GM18502 (cell line): ENCODE results near the gene DGCR8.

Experiments used
- ATAC-seq: cut with Tn5 transposase; IDR thresholded peaks from one replicate; pipeline ENCODE4 v1.9.1; 2021; ENCODE audit warnings: mild to moderate bottlenecking; ENCODE audit not compliant: unreplicated experiment, poor library complexity

The DGCR8 gene

DNA sequence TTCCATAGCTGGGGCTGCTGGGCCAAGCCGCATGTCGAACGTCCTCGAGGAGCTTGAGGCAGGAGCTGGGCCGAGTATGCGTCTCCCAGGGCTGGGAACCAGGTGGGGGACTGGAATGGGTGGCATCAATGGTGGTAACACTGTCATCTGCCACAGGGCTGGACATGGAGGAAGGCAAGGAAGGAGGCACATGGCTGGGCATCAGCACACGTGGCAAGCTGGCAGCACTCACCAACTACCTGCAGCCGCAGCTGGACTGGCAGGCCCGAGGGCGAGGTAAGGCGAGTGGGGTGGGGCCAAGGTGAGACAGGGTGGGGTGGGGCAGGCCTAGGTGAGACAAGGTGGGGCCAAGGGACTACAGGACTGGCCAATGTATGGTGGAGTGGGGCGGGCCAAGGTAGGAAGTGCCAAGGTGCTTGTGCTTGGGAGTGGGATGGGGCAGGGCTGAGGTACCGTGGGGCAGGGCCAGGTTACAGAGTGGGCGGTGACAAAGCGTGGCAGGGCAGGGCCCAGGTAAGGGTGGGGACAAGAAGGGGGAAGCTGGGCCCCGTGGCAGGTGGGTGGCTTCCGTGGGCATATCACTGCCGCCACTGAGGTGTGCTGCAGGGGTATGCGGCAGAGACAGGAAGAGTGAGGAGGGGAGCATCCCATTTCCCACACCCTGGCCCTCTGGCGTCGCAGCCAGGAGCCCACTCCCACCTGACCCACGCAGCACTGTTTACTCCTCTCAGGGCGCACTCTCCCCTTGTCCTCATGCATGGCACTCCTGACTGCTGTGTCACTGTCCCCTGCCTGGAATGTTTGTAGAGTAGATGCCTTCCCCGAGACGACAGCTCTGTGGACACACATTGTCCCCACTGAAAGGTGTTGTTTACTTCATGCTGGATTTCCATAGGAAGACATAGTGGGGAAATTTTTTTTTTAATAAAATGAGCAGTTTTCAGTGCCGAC is 27.5 kb upstream of the DGCR8 start:
- ATAC-seq, result no peak

- no peak for ATAC-seq
Observed at GRCh38 chr22:20053407-20054033, 26.5 kb upstream of the DGCR8 start.

DNA sequence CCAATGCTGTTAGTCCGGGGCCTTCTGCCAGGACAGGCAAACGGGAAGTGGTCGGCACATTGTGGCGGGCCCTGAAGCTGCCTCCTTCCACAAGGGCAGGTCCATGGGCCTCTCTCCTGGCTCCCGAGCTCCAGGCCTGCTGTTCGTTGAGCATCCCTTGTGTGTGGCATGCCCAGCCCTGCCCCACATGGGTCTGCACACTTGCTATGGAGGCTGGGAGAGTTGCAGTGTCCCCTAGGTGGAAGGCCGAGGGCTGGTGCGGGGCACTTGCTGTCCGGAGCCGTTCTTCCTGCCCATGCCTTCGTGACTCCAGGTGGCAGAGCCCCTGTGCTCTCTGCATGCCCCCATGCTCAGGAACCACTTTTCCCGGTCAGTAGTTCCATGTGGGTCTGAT is 26.0 kb upstream of the DGCR8 start:
- ATAC-seq, result no peak

DNA sequence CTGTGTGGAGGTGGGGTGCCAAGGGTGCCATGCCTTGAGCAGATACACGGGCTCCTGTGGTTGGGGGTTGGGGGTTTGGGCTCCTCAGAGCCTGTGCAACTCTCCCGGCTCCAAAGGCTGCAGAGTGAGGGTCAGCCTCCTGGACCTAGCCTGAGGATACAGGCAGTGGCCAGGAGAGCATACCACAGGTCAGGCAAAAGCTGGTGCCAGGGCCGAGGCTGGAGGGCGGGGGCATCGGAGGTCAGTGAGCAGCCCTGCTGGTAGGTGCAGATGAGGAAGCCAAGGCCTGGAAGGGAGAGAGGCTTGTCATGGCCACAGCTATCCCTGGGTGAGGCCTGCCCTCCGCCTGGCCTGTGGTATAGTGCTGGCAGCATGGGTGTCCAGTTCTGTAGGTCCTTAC is 25.6 kb upstream of the DGCR8 start:
- no peak for ATAC-seq

DNA sequence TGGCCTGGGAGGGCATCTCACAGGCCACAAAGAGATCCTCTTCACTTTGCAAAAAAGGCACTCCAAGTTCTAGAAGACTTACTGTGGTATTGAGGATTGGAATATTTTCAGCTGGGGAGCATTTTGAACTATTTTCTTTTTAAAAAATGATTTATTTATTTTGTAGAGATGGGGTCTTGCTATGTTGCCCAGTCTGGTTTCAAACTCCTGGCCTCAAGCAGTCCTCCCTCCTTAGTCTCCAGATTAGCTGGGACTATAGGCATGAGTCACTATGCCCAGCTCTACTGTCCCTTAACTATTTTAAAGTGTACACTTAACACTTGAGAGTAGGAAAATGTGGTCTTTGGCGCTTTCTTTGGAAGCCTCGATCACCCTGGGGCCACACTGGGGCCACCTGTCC is 24.9 kb upstream of the DGCR8 start:
- no peak for ATAC-seq

- ATAC-seq, result no peak
Observed at GRCh38 chr22:20055654-20056053, 24.4 kb upstream of the DGCR8 start.

DNA sequence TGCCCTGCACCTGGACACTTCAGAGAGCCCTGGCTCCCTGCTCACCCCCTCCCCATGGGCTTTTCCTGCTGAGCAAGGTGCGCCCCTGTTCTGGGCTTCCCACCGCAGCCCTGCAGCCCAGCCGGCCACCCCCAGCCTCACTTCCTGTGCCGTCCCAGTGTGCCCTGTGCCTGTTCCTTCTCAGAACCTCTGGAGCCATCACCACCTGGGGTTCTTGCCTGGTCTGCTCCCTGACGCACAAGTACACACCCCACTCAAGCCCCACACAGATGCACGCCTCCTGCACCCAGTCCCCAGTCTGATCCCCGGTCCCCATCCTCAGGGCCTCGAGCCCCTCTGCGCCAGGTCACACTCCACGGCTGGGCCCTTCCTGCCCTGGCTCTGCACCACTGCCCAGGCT is 23.9 kb upstream of the DGCR8 start:
- no peak for ATAC-seq

DNA sequence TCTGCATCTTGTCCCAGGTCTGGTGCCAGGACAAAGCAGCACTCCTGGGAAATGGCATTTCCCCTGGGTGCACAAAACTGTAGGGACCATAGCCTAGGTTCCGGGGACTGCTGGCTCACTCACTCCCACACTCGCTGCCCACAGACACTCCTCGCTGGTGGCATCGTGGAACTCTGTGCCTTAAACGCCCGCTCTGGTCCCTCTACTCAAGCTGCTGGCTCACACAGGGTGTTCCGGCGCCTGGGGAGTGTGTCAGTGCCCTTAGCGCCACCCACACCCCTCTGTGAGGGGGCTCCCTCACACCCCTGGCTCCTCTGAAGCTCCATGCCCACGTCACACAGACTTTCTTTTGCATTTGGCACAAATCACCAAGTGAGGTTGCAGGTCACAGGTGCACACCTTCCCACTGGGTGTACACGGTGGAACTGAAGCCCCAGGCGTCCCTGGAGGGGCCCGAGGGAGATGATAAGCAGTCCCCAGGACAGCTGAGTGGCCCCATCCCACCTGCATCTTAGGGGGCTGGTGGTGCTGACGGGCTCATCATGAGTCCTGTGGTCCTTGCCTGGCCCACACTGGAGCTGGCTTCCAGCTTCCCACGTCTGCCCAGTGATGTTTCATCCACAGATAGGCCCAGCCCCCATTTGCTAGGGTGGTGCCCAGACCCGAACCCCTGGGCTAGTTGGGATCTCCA is 23.2 kb upstream of the DGCR8 start:
- no peak for ATAC-seq

GRCh38 chr22:20057596-20058268 is 22.3 kb upstream of the DGCR8 start:
- no peak for ATAC-seq

DNA sequence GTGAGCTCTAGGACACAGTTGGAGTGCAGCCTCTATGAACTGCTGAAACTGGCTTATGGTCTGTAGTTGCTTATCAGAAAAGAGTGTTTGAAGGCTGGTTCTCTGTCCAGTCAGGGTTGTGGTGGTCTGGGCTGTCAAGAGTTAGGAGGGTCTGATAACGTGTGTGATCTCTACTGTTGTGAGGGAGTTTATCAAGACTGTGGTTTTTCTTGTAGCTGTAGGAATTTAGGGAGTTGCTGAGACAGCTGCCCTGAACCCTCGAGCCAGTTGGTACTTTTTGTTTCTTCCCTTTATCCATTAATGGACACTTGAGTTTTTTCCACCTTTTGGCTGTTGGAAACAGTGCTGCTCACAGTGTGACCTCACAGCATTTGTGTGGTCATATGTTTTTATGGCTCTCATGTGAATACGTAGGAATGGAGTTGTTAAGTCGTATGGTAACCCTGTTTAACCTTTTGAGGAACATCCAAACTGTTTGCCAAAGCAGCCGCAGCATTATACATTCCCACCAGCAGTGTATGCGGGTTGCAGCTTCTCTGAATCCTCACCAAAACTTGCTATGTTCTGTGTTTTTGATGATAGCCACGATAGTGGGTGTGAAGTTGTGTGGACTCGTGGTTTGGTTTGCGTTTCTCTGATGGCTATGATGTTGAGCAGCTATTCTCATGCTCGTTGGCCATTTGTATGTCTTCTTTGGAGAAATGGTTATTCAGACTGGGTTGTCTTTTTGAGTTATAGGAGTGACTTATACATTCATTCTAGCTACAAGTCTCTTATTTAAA is 20.9 kb upstream of the DGCR8 start:
- no peak for ATAC-seq

GRCh38 chr22:20060700-20061480 is 19.2 kb upstream of the DGCR8 start:
- ATAC-seq, result no peak

- no peak for ATAC-seq
Observed at GRCh38 chr22:20061481-20061861, 18.6 kb upstream of the DGCR8 start.

GRCh38 chr22:20062043-20062765 is 17.8 kb upstream of the DGCR8 start:
- ATAC-seq, result no peak

DNA sequence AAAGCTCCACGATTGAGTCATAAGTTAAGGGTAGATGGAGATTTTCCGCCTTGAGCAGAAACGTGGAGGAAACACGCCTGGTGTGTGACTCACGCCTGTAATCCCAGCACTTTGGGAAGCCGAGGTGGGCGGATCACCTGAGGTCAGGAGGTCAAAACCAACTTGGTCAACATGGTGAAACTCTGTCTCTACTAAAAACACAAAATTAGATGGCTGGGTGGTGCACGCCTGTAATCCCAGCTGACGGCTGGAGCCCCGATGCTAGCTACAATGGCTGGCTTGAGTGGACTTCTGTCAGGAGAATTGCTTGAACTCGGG is 17.3 kb upstream of the DGCR8 start:
- ATAC-seq, result no peak

GRCh38 chr22:20063271-20064139 is 16.5 kb upstream of the DGCR8 start:
- ATAC-seq, result no peak

DNA sequence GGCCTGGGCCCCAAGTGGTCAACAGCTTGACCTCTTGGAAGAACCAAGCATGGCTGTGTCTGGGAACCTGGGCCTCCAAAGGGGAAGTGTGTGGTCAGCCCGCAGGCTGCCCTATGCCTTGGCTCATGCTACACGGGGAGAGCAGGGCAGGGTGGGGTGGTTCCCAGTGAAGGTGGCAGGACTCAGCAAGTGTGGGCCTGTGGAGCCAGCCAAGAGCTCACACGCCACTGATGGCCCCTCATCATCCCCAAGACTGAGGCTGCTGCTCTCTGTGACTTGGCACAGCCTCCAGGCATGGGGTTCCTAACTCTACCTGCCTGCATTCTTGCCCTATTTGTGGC is 15.9 kb upstream of the DGCR8 start:
- ATAC-seq, result no peak

GRCh38 chr22:20064545-20065262 is 15.3 kb upstream of the DGCR8 start:
- ATAC-seq, result no peak
